Body of pancreas (tissue), 4 donors: ENCODE measurements around the gene CYB561.

ENCODE experiments used
- CTCF ChIP-seq, 7 experiments: fragments of 450-650 bp in 4 of 7; fragments of 200-600 bp in 3 of 7; sonication (generic) in 3 of 7; IDR thresholded peaks; one replicate each; pipeline ENCODE4 v1.5.1; 2016 to 2019; ENCODE audit warnings: antibody characterized with exemption in 7 of 7
- POLR2A ChIP-seq, 3 donors: fragments of 450-650 bp; IDR thresholded peaks; one replicate each; pipeline ENCODE4 v1.6.1; 2016; ENCODE audit warnings: antibody characterized with exemption in 3 of 3, mild to moderate bottlenecking in 2 of 3

- no peak for TF ChIP-seq CTCF (IDR thresholded peaks at IDR 0.05)
- no peak for TF ChIP-seq POLR2A (IDR thresholded peaks at IDR 0.05)
These were observed 48.3 kb upstream of the CYB561 start for GRCh38 chr17:63494300-63494928.
